H1 (cell line): Measurements from ENCODE around the gene AMZ1.

Experiments used
- CBX5 ChIP-seq: fragments of 300-800, 300-1000 bp; sonication (generic); IDR thresholded peaks from 2 replicates; pipeline ENCODE4 v1.7.1; 2016; ENCODE audit warnings: antibody characterized with exemption, low read length, low read depth
- CREB1 ChIP-seq: IDR thresholded peaks from 2 replicates; pipeline ENCODE4 v1.6.1; 2012; ENCODE audit warnings: inconsistent platforms
- GABPA ChIP-seq: IDR thresholded peaks from 2 replicates; pipeline ENCODE4 v1.6.1; 2011; ENCODE audit warnings: mild to moderate bottlenecking, low read length, moderate library complexity, borderline replicate concordance; ENCODE audit not compliant: insufficient read depth
- HDAC2 ChIP-seq, 2 experiments: fragments of 300-600 bp in 1 of 2; sonication (generic) in 1 of 2; IDR thresholded peaks; 2 replicates each; pipeline ENCODE4 v1.6.1; 2011 to 2012; ENCODE audit warnings: low read depth in 2 of 2, low read length in 2 of 2, mild to moderate bottlenecking in 2 of 2, moderate library complexity in 2 of 2, borderline replicate concordance in 1 of 2, inconsistent platforms in 1 of 2
- JUN ChIP-seq: IDR thresholded peaks from 2 replicates; pipeline ENCODE4 v1.6.1; 2011; ENCODE audit warnings: low read depth, mild to moderate bottlenecking, improper control_type of control experiment, low read length
- MAFK ChIP-seq: IDR thresholded peaks from 2 replicates; pipeline ENCODE4 v1.6.1; 2012; ENCODE audit warnings: low read depth, mild to moderate bottlenecking, improper control_type of control experiment, low read length
- NRF1 ChIP-seq: IDR thresholded peaks from 2 replicates; pipeline ENCODE4 v1.6.1; 2011; ENCODE audit warnings: mild to moderate bottlenecking, low read depth, low read length, improper control_type of control experiment
- POLR2AphosphoS5 ChIP-seq: IDR thresholded peaks from 2 replicates; pipeline ENCODE4 v1.6.1; 2011; ENCODE audit warnings: low read depth, low read length
- RAD21 ChIP-seq, 2 experiments: IDR thresholded peaks in 1 of 2; conservative IDR thresholded peaks in 1 of 2; 2 replicates each; pipeline ENCODE4 v1.6.1; 2011; ENCODE audit warnings: low read depth in 2 of 2, low read length in 2 of 2, improper control_type of control experiment in 1 of 2, inconsistent platforms in 1 of 2, mild to moderate bottlenecking in 1 of 2, moderate library complexity in 1 of 2
- TAF1 ChIP-seq: IDR thresholded peaks from 2 replicates; pipeline ENCODE4 v1.6.1; 2011; ENCODE audit warnings: mild to moderate bottlenecking, low read depth, low read length
- TEAD4 ChIP-seq: IDR thresholded peaks from 2 replicates; pipeline ENCODE4 v1.6.1; 2012; ENCODE audit warnings: low read depth, low read length, inconsistent platforms, mixed read lengths
- TF ChIP-seq, protein P1 (sequence below), 3 experiments: IDR thresholded peaks; 1 replicate in 2 of 3; 2 replicates in 1 of 3; pipeline versions ENCODE4 v1.5.1 to v1.6.1; 2011; ENCODE audit warnings: low read length in 3 of 3, mild to moderate bottlenecking in 3 of 3, inconsistent platforms in 2 of 3, low read depth in 1 of 3, moderate library complexity in 1 of 3; ENCODE audit not compliant: insufficient read depth in 1 of 3; ENCODE audit errors: control extremely low read depth in 1 of 3

DNA sequence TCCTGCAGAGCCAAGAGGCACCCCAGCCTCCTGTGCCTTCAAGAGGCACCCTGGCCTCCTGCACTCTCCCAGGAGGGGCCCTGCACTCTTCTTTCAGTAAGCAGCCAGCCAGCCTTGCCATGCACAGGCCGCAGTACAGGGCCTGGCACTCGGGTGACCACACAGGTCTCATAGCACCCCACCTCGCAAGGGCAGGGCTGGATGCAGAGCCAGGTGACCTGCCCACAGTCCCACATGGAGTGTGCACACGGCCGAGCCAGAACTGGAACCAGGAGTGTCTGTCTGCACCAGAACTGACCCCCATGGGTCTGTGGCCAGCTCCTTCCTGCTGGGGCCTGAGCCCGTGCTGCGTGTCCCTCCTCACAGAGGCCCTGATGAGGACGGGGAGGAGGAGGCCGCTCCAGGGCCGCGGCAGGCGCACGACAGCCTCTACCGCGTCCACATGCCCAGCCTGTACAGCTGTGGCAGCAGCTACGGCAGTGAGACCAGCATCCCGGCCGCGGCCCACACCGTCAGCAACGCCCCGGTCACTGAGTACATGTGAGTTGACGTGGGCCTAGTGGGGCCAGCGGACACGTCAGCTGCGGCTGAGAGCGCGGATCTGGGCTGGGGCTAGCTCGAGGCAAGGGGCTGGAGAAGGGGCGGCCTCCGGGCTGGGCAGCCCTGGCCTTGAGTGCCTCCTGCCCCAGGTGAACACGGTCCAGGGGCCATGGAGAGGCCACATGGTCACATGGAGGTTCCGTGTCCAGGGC is 29.9 kb upstream of the AMZ1 start:
- TF ChIP-seq, protein P1, sequence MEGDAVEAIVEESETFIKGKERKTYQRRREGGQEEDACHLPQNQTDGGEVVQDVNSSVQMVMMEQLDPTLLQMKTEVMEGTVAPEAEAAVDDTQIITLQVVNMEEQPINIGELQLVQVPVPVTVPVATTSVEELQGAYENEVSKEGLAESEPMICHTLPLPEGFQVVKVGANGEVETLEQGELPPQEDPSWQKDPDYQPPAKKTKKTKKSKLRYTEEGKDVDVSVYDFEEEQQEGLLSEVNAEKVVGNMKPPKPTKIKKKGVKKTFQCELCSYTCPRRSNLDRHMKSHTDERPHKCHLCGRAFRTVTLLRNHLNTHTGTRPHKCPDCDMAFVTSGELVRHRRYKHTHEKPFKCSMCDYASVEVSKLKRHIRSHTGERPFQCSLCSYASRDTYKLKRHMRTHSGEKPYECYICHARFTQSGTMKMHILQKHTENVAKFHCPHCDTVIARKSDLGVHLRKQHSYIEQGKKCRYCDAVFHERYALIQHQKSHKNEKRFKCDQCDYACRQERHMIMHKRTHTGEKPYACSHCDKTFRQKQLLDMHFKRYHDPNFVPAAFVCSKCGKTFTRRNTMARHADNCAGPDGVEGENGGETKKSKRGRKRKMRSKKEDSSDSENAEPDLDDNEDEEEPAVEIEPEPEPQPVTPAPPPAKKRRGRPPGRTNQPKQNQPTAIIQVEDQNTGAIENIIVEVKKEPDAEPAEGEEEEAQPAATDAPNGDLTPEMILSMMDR (IDR thresholded peaks at IDR 0.05; ENCODE audit: control extremely low read depth in 1 of 3, insufficient read depth in 1 of 3, low read depth in 1 of 3, low read length in 3 of 3) = no peak
- no peak for TF ChIP-seq RAD21 (IDR thresholded peaks at IDR 0.05 in 1 of 2, conservative IDR thresholded peaks at IDR 0.05 in 1 of 2; ENCODE audit: low read depth in 2 of 2, low read length in 2 of 2)
- TF ChIP-seq POLR2AphosphoS5 = peak; percentile 12; the same call in 1 of the 2 replicates
- TF ChIP-seq TEAD4 = no peak
- no peak for TF ChIP-seq MAFK
- no peak for TF ChIP-seq TAF1
- TF ChIP-seq GABPA = no peak
- no peak for TF ChIP-seq NRF1
- TF ChIP-seq HDAC2 (IDR thresholded peaks at IDR 0.05; ENCODE audit: borderline replicate concordance in 1 of 2, low read depth in 2 of 2, low read length in 2 of 2) = no peak
- TF ChIP-seq JUN = no peak
- TF ChIP-seq CBX5 = no peak
- TF ChIP-seq CREB1 = no peak
